ENCODE results near the gene ABCC1.

The ABCC1 gene

GRCh38 chr16:16047761-16048160 lies 98.3 kb downstream of the ABCC1 start:
- H3K9me3 ChIP-seq (ENCODE audit: insufficient read depth, low read depth, low read length), result no peaks in the 10 kb centered on the region
- H3K27me3 ChIP-seq (ENCODE audit: insufficient read depth, low read length, poor library complexity, severe bottlenecking), result no peaks in the 10 kb centered on the region
- H2AFZ ChIP-seq (ENCODE audit: low read length), result no peak overlapping the region
- no peak overlapping the region for H3K9ac ChIP-seq (ENCODE audit: low read depth, low read length, poor library complexity, severe bottlenecking)
- H3K4me1 ChIP-seq (ENCODE audit: insufficient read depth, low read length, poor library complexity, severe bottlenecking), result no peaks in the 10 kb centered on the region
- H3F3A ChIP-seq (ENCODE audit: low read depth), result no peaks in the 10 kb centered on the region
- no peaks in the 10 kb centered on the region for H3K9me2 ChIP-seq (replicated peaks; ENCODE audit: low read depth, low read length)
- H3K36me3 ChIP-seq (ENCODE audit: insufficient read depth, low read length), result peaks cover 81% of the 10 kb centered on the region; the same call in 1 of the 2 replicates
- H3K4me3 ChIP-seq (ENCODE audit: low read length, poor library complexity, severe bottlenecking), result no peak overlapping the region
- no peaks in the 10 kb centered on the region for H3K79me2 ChIP-seq (ENCODE audit: insufficient read depth, low read length)
- no peaks in the 10 kb centered on the region for H4K20me1 ChIP-seq (ENCODE audit: insufficient read depth, low read length, poor library complexity, severe bottlenecking)
- H3K4me2 ChIP-seq (ENCODE audit: low read depth, low read length, poor library complexity, severe bottlenecking), result no peak overlapping the region
- no peak for TF ChIP-seq CTCF (conservative IDR thresholded peaks at IDR 0.05; ENCODE audit: low read length)

GRCh38 chr16:16048904-16049582 lies 99.6 kb downstream of the ABCC1 start:
- no peaks in the 10 kb centered on the region for H3F3A ChIP-seq (ENCODE audit: low read depth)
- H3K9me3 ChIP-seq (ENCODE audit: insufficient read depth, low read depth, low read length), result no peaks in the 10 kb centered on the region
- no peaks in the 10 kb centered on the region for H3K27me3 ChIP-seq (ENCODE audit: insufficient read depth, low read length, poor library complexity, severe bottlenecking)
- H4K20me1 ChIP-seq (ENCODE audit: insufficient read depth, low read length, poor library complexity, severe bottlenecking), result no peaks in the 10 kb centered on the region
- H3K4me3 ChIP-seq (ENCODE audit: low read length, poor library complexity, severe bottlenecking), result no peak overlapping the region
- no peak overlapping the region for H2AFZ ChIP-seq (ENCODE audit: low read length)
- no peak overlapping the region for H3K9ac ChIP-seq (ENCODE audit: low read depth, low read length, poor library complexity, severe bottlenecking)
- H3K4me2 ChIP-seq (ENCODE audit: low read depth, low read length, poor library complexity, severe bottlenecking), result no peak overlapping the region
- H3K4me1 ChIP-seq (ENCODE audit: insufficient read depth, low read length, poor library complexity, severe bottlenecking), result no peaks in the 10 kb centered on the region
- TF ChIP-seq CTCF (conservative IDR thresholded peaks at IDR 0.05; ENCODE audit: low read length), result no peak
- no peak for TF ChIP-seq EZH2phosphoT487 (IDR thresholded peaks at IDR 0.05; ENCODE audit: borderline replicate concordance)
- H3K36me3 ChIP-seq (ENCODE audit: insufficient read depth, low read length), result peaks cover 81% of the 10 kb centered on the region; the same call in 1 of the 2 replicates
- no peaks in the 10 kb centered on the region for H3K79me2 ChIP-seq (ENCODE audit: insufficient read depth, low read length)
- H3K9me2 ChIP-seq (replicated peaks; ENCODE audit: low read depth, low read length), result no peaks in the 10 kb centered on the region

GRCh38 chr16:16050106-16050505 lies 100.7 kb downstream of the ABCC1 start:
- no peaks in the 10 kb centered on the region for H3K9me2 ChIP-seq (replicated peaks; ENCODE audit: low read depth, low read length)
- no peaks in the 10 kb centered on the region for H3K27me3 ChIP-seq (ENCODE audit: insufficient read depth, low read length, poor library complexity, severe bottlenecking)
- no peaks in the 10 kb centered on the region for H3K9me3 ChIP-seq (ENCODE audit: insufficient read depth, low read depth, low read length)
- H3K4me1 ChIP-seq (ENCODE audit: insufficient read depth, low read length, poor library complexity, severe bottlenecking), result no peaks in the 10 kb centered on the region
- no peaks in the 10 kb centered on the region for H3K79me2 ChIP-seq (ENCODE audit: insufficient read depth, low read length)
- no peak overlapping the region for H2AFZ ChIP-seq (ENCODE audit: low read length)
- H3K36me3 ChIP-seq (ENCODE audit: insufficient read depth, low read length), result peaks cover 74% of the 10 kb centered on the region; the same call in 1 of the 2 replicates
- TF ChIP-seq EZH2phosphoT487 (IDR thresholded peaks at IDR 0.05; ENCODE audit: borderline replicate concordance) (no peak), CTCF (conservative IDR thresholded peaks at IDR 0.05; ENCODE audit: low read length) (no peak)
- H3K4me2 ChIP-seq (ENCODE audit: low read depth, low read length, poor library complexity, severe bottlenecking), result no peak overlapping the region
- H3K9ac ChIP-seq (ENCODE audit: low read depth, low read length, poor library complexity, severe bottlenecking), result no peak overlapping the region
- no peaks in the 10 kb centered on the region for H3F3A ChIP-seq (ENCODE audit: low read depth)
- H3K4me3 ChIP-seq (ENCODE audit: low read length, poor library complexity, severe bottlenecking), result no peak overlapping the region
- no peaks in the 10 kb centered on the region for H4K20me1 ChIP-seq (ENCODE audit: insufficient read depth, low read length, poor library complexity, severe bottlenecking)

Measured in Loucy (cell line).